H1 (cell line): Measurements from ENCODE around the gene PCDHA9. TPM values are rescaled to one million over a fixed set of nuclear protein-coding genes. Genes with fewer than 3 reads are reported as not detected.

Experiments
- CTCF ChIA-PET: fragments of 300-600 bp; sonication (Branson Sonifier 250); formaldehyde crosslinking; loops from one replicate; lab custom pipeline; 2021; ENCODE audit not compliant: partially characterized antibody; lab: Charles Lee
- POLR2A ChIA-PET: fragments of 300-600 bp; sonication (Branson Sonifier 250); formaldehyde crosslinking; loops from one replicate; lab custom pipeline; 2021; ENCODE audit warnings: inconsistent platforms; ENCODE audit not compliant: partially characterized antibody; lab: Charles Lee
- DNase-seq, 2 experiments: peaks; one replicate each; pipeline versions ENCODE4 v3.0.0 to v3.0.0-alpha.2; 2010 to 2022; ENCODE audit warnings: low spot score in 2 of 2, low read depth in 1 of 2, mixed read lengths in 1 of 2
- FAIRE-seq: peaks from 2 replicates; lab custom pipeline; 2011; peaks lifted over from hg19 to GRCh38; lab: Jason Lieb, UNC
- H2AFZ ChIP-seq: 2 replicates; pipeline ENCODE4 v1.8.1; 2012; ENCODE audit warnings: low read length, inconsistent platforms
- H2AK5ac ChIP-seq: 2 replicates; pipeline ENCODE4 v1.6.1; 2013; ENCODE audit warnings: low read depth, low read length
- H2BK120ac ChIP-seq: replicated peaks from 2 replicates; pipeline ENCODE3; 2013; ENCODE audit warnings: low read depth, low read length, inconsistent platforms
- H2BK12ac ChIP-seq: 2 replicates; pipeline ENCODE4 v1.6.1; 2013; ENCODE audit warnings: low read depth, low read length
- H2BK15ac ChIP-seq: 2 replicates; pipeline ENCODE4 v1.6.1; 2013; ENCODE audit warnings: low read length
- H2BK20ac ChIP-seq: 2 replicates; pipeline ENCODE4 v1.6.1; 2013; ENCODE audit warnings: low read length
- H2BK5ac ChIP-seq: 2 replicates; pipeline ENCODE4 v1.6.1; 2013; ENCODE audit warnings: low read depth, low read length
- H3K14ac ChIP-seq: 2 replicates; pipeline ENCODE4 v1.6.1; 2013; ENCODE audit warnings: inconsistent platforms; ENCODE audit not compliant: insufficient read length
- H3K18ac ChIP-seq: 2 replicates; pipeline ENCODE4 v1.6.1; 2013; ENCODE audit warnings: low read length; ENCODE audit errors: extremely low read depth
- H3K23ac ChIP-seq: 2 replicates; pipeline ENCODE4 v1.6.1; 2013; ENCODE audit warnings: inconsistent platforms; ENCODE audit not compliant: insufficient read length
- H3K23me2 ChIP-seq: 2 replicates; pipeline ENCODE4 v1.6.1; 2013; ENCODE audit warnings: low read depth, low read length
- H3K27ac ChIP-seq: 2 replicates; pipeline ENCODE4 v1.6.1; 2011; ENCODE audit warnings: low read depth, low read length, inconsistent platforms
- H3K27me3 ChIP-seq, 4 experiments: replicated peaks in 1 of 4; 1 replicate in 1 of 4; 2 replicates in 3 of 4; pipeline versions ENCODE4 v1.6.1 to v1.8.1; 2011 to 2013; ENCODE audit warnings: low read length in 3 of 4, mild to moderate bottlenecking in 3 of 4, inconsistent platforms in 2 of 4, mixed read lengths in 2 of 4, moderate library complexity in 1 of 4; ENCODE audit not compliant: control insufficient read depth in 3 of 4, insufficient read depth in 3 of 4; ENCODE audit errors: extremely low read depth in 1 of 4
- H3K36me3 ChIP-seq, 4 experiments: 2 replicates each; pipeline versions ENCODE4 v1.6.1 to v1.8.1; 2011 to 2013; ENCODE audit warnings: mild to moderate bottlenecking in 4 of 4, low read length in 3 of 4, moderate library complexity in 2 of 4, control low read depth in 1 of 4, inconsistent platforms in 1 of 4; ENCODE audit not compliant: insufficient read depth in 4 of 4, control insufficient read depth in 2 of 4
- H3K4ac ChIP-seq: replicated peaks from 2 replicates; pipeline ENCODE3; 2013; ENCODE audit warnings: low read length, low read depth, mixed read lengths, inconsistent platforms; ENCODE audit not compliant: insufficient read length
- H3K4me1 ChIP-seq, 4 experiments: replicated peaks in 1 of 4; 1 replicate in 1 of 4; 2 replicates in 3 of 4; pipeline versions ENCODE4 v1.6.1 to v1.8.1; 2011 to 2013; ENCODE audit warnings: low read length in 3 of 4, inconsistent platforms in 2 of 4, mixed read lengths in 1 of 4; ENCODE audit not compliant: insufficient read depth in 4 of 4, control insufficient read depth in 3 of 4
- H3K4me2 ChIP-seq, 2 experiments: 2 replicates each; pipeline versions ENCODE4 v1.6.1 to v1.8.1; 2011 to 2013; ENCODE audit warnings: low read depth in 2 of 2, low read length in 2 of 2, control low read depth in 1 of 2, inconsistent platforms in 1 of 2, mild to moderate bottlenecking in 1 of 2; ENCODE audit not compliant: insufficient read depth in 1 of 2
- H3K4me3 ChIP-seq, 4 experiments: fragments of 200-600, 300-600 bp in 1 of 4; sonication (generic), shearing (Covaris generic), sonication (Bioruptor Twin) in 1 of 4; 2 replicates each; pipeline versions ENCODE4 v1.5.1 to v1.8.1; 2011 to 2016; ENCODE audit warnings: low read length in 4 of 4, low read depth in 3 of 4, control low read depth in 2 of 4, inconsistent platforms in 2 of 4, mild to moderate bottlenecking in 2 of 4, mixed read lengths in 1 of 4, moderate library complexity in 1 of 4; ENCODE audit not compliant: insufficient read depth in 2 of 4; ENCODE audit errors: extremely low read depth in 1 of 4
- H3K56ac ChIP-seq: replicated peaks from 2 replicates; pipeline ENCODE3; 2013; ENCODE audit warnings: low read depth, mild to moderate bottlenecking, mixed read lengths, low read length, inconsistent platforms; ENCODE audit not compliant: insufficient read length
- H3K79me1 ChIP-seq: 2 replicates; pipeline ENCODE4 v1.6.1; 2013; ENCODE audit warnings: low read depth, low read length, control low read depth
- H3K79me2 ChIP-seq, 2 experiments: 2 replicates each; pipeline versions ENCODE4 v1.6.1 to v1.8.1; 2012 to 2013; ENCODE audit warnings: low read length in 2 of 2, mild to moderate bottlenecking in 2 of 2, inconsistent platforms in 1 of 2; ENCODE audit not compliant: insufficient read depth in 2 of 2, control insufficient read depth in 1 of 2
- H3K9ac ChIP-seq, 4 experiments: replicated peaks in 1 of 4; 1 replicate in 1 of 4; 2 replicates in 3 of 4; pipeline versions ENCODE4 v1.6.1 to v1.8.1; 2011 to 2013; ENCODE audit warnings: low read depth in 3 of 4, low read length in 3 of 4, control low read depth in 2 of 4, mild to moderate bottlenecking in 2 of 4, moderate library complexity in 2 of 4, inconsistent platforms in 1 of 4; ENCODE audit errors: extremely low read depth in 1 of 4
- H3K9me3 ChIP-seq, 2 experiments: 2 replicates each; pipeline versions ENCODE4 v1.6.1 to v1.8.1; 2012 to 2013; ENCODE audit warnings: mild to moderate bottlenecking in 2 of 2, moderate library complexity in 2 of 2, control low read depth in 1 of 2, inconsistent platforms in 1 of 2, low read depth in 1 of 2, low read length in 1 of 2, mixed read lengths in 1 of 2; ENCODE audit not compliant: insufficient read depth in 2 of 2
- H4K20me1 ChIP-seq, 2 experiments: replicated peaks in 1 of 2; 2 replicates each; pipeline versions ENCODE3 to v1.8.1; 2011 to 2013; ENCODE audit warnings: inconsistent platforms in 2 of 2, low read length in 2 of 2, mild to moderate bottlenecking in 1 of 2; ENCODE audit not compliant: insufficient read depth in 2 of 2, control insufficient read depth in 1 of 2
- H4K5ac ChIP-seq: 2 replicates; pipeline ENCODE4 v1.6.1; 2013; ENCODE audit warnings: low read length, low read depth, mixed read lengths, inconsistent platforms; ENCODE audit not compliant: insufficient read length
- H4K8ac ChIP-seq: 2 replicates; pipeline ENCODE4 v1.8.0; 2013; ENCODE audit warnings: mild to moderate bottlenecking, moderate library complexity, low read length, inconsistent platforms; ENCODE audit not compliant: insufficient read depth; ENCODE audit errors: extremely low read depth
- H4K91ac ChIP-seq: replicated peaks from 2 replicates; pipeline ENCODE3; 2013; ENCODE audit warnings: low read length, mixed read lengths, inconsistent platforms; ENCODE audit not compliant: insufficient read length
- ASH2L ChIP-seq: fragments of 200-600, 300-600 bp; sonication (generic); IDR thresholded peaks from one replicate; pipeline ENCODE4 v1.7.1; 2017; ENCODE audit warnings: low read length
- E2F6 ChIP-seq: IDR thresholded peaks from 2 replicates; pipeline ENCODE4 v1.6.1; 2012; ENCODE audit warnings: inconsistent platforms
- EZH2 ChIP-seq: fragments of 200-600 bp; sonication (generic); IDR thresholded peaks from 2 replicates; pipeline ENCODE4 v1.7.1; 2012; ENCODE audit warnings: low read depth, mild to moderate bottlenecking, moderate library complexity, low read length, inconsistent platforms; ENCODE audit not compliant: severe bottlenecking
- GABPA ChIP-seq: IDR thresholded peaks from 2 replicates; pipeline ENCODE4 v1.6.1; 2011; ENCODE audit warnings: mild to moderate bottlenecking, low read length, moderate library complexity, borderline replicate concordance; ENCODE audit not compliant: insufficient read depth
- JUND ChIP-seq: IDR thresholded peaks from 2 replicates; pipeline ENCODE4 v1.6.1; 2011; ENCODE audit warnings: mild to moderate bottlenecking, improper control_type of control experiment, low read length
- KDM1A ChIP-seq: fragments of 200-600, 300-600 bp; sonication (generic); IDR thresholded peaks from 2 replicates; pipeline ENCODE4 v1.7.1; 2016; ENCODE audit warnings: mild to moderate bottlenecking, low read length, borderline replicate concordance
- NRF1 ChIP-seq: IDR thresholded peaks from 2 replicates; pipeline ENCODE4 v1.6.1; 2011; ENCODE audit warnings: mild to moderate bottlenecking, low read depth, low read length, improper control_type of control experiment
- POLR2AphosphoS5 ChIP-seq: IDR thresholded peaks from 2 replicates; pipeline ENCODE4 v1.6.1; 2011; ENCODE audit warnings: low read depth, low read length
- RAD21 ChIP-seq, 2 experiments: IDR thresholded peaks in 1 of 2; conservative IDR thresholded peaks in 1 of 2; 2 replicates each; pipeline ENCODE4 v1.6.1; 2011; ENCODE audit warnings: low read depth in 2 of 2, low read length in 2 of 2, improper control_type of control experiment in 1 of 2, inconsistent platforms in 1 of 2, mild to moderate bottlenecking in 1 of 2, moderate library complexity in 1 of 2
- RBBP5 ChIP-seq: IDR thresholded peaks from 2 replicates; pipeline ENCODE4 v1.7.1; 2012; ENCODE audit warnings: low read depth, mild to moderate bottlenecking, inconsistent platforms, low read length, moderate library complexity, borderline replicate concordance
- SIN3A ChIP-seq, 2 experiments: IDR thresholded peaks in 1 of 2; conservative IDR thresholded peaks in 1 of 2; 2 replicates each; pipeline ENCODE4 v1.6.1; 2011 to 2012; ENCODE audit warnings: low read length in 2 of 2, improper control_type of control experiment in 1 of 2, low read depth in 1 of 2, mild to moderate bottlenecking in 1 of 2
- SIRT6 ChIP-seq: IDR thresholded peaks from one replicate; pipeline ENCODE4 v1.7.1; 2012; ENCODE audit warnings: low read length, inconsistent platforms
- SP1 ChIP-seq: IDR thresholded peaks from 2 replicates; pipeline ENCODE4 v1.6.1; 2011; ENCODE audit warnings: low read depth, low read length
- WGBS, 2 experiments: shearing (Covaris generic) in 1 of 2; methylation state at CpG; one replicate each; pipeline versions ENCODE4 v1.1.6 to v1.1.7; 2013 to 2015; ENCODE audit warnings: low lambda C conversion rate in 2 of 2, mixed read lengths in 2 of 2, inconsistent platforms in 1 of 2, low coverage in 1 of 2, missing lambda C conversion rate in 1 of 2; ENCODE audit not compliant: insufficient replicate concordance in 2 of 2, insufficient coverage in 1 of 2, insufficient read length in 1 of 2; ENCODE audit errors: extremely low coverage in 1 of 2, missing lambda C conversion rate in 1 of 2; 5-methylcytosine and 5-hydroxymethylcytosine counted together
- polyA plus RNA-seq, 7 experiments: library from polyadenylated mRNA; depleted of rRNA in 3 of 7; stranded (reverse) in 5 of 7; unstranded in 2 of 7; fragments of >200 nt in 5 of 7; fragments of 200-250 nt in 2 of 7; gene quantifications; 1 replicate in 5 of 7; 2 replicates in 1 of 7; 4 replicates in 1 of 7; pipeline versions ENCODE4 v1.2.1 to v1.2.3, GENCODE V29; 2011 to 2013; ENCODE audit warnings: missing spikeins in 2 of 7, mixed read lengths in 2 of 7
- total RNA-seq: library from RNA; stranded (reverse); fragmentation: NEBNext Ultra II Directional; extraction: Animal tissue kit (Norgen Biotek cat#: 25700); gene quantifications from 2 replicates; pipeline ENCODE4 v1.2.1, GENCODE V29; 2021

Gene PCDHA9
- total and polyA plus RNA-seq, 2 of the 8 experiments (the other 6 are each of a cell fraction or from before 2014, with no cell fraction given): 0.12 to 0.28 TPM

- no peak for FAIRE-seq
- Histone ChIP-seq H3K9ac (no peak overlapping the region), H2AK5ac (no peak overlapping the region), H3K79me1 (no peaks in the 10 kb centered on the region), H3K23ac (no peak overlapping the region), H3K4me3 (no peak overlapping the region), H4K5ac (no peak overlapping the region), H2BK5ac (no peak overlapping the region), H3K27ac (no peak overlapping the region), H3K23me2 (no peaks in the 10 kb centered on the region), H3K56ac (no peak overlapping the region), H3K4me2 (no peak overlapping the region), H4K8ac (peak overlapping the region; percentile 68; the same call in 1 of the 2 replicates), H2BK20ac (no peak overlapping the region), H2AFZ (no peak overlapping the region), H3K79me2 (no peaks in the 10 kb centered on the region), H3K36me3 (no peaks in the 10 kb centered on the region), H3K9me3 (no peaks in the 10 kb centered on the region; a peak in 1 of 4 replicates), H4K91ac (no peak overlapping the region), H3K4ac (no peak overlapping the region), H3K14ac (no peak overlapping the region), H2BK12ac (no peak overlapping the region), H4K20me1 (no peaks in the 10 kb centered on the region), H3K27me3 (no peaks in the 10 kb centered on the region), H2BK120ac (no peak overlapping the region), H2BK15ac (no peak overlapping the region), H3K18ac (no peak overlapping the region), H3K4me1 (no peaks in the 10 kb centered on the region)
- ChIA-PET POLR2A (interaction anchor here (1.1 to 1.4 kb wide), 2 partner anchors 9 to 22 kb away, joined by 4 to 5 read pairs; partner anchors contain the start of gene PCDHA1), CTCF (interaction anchor here (0.7 to 5.5 kb wide), 12 partner anchors 7 to 269 kb away, joined by 3 to 59 read pairs (median 24); partner anchors contain the start of genes PCDHA1, PCDHA2, PCDHA5 and PCDHA6)
- DNase-seq: no peak
- 94% methylated on average over 39 of the region's 43 CpGs; no CpG with 5 or more reads in 1 of the 2 experiments for WGBS, 2 experiments
- no peak for TF ChIP-seq JUND
- no peak for TF ChIP-seq POLR2AphosphoS5
- no peak for TF ChIP-seq ASH2L
- no peak for TF ChIP-seq GABPA
- TF ChIP-seq NRF1: no peak
- TF ChIP-seq SP1: no peak
- no peak for TF ChIP-seq RAD21 (IDR thresholded peaks at IDR 0.05 in 1 of 2, conservative IDR thresholded peaks at IDR 0.05 in 1 of 2; ENCODE audit: low read depth in 2 of 2, low read length in 2 of 2)
- TF ChIP-seq E2F6: no peak
- no peak for TF ChIP-seq KDM1A
- TF ChIP-seq RBBP5: no peak
- no peak for TF ChIP-seq SIN3A (conservative IDR thresholded peaks at IDR 0.05 in 1 of 2, IDR thresholded peaks at IDR 0.05 in 1 of 2; ENCODE audit: low read depth in 1 of 2, low read length in 2 of 2)
- TF ChIP-seq EZH2: no peak
- TF ChIP-seq SIRT6: no peak
Measured at GRCh38 chr5:140808889-140809291, 39.3 kb upstream of the PCDHA9 start.
